NCI-H446 (cell line): ENCODE measurements around the gene TUBA1C.
A peak's percentile ranks its signal among the peaks of the same experiment; 100 is the strongest.
"Not testable (repeated sequence)": the region's sequence is repeated elsewhere in the genome, so short reads cannot be mapped to it uniquely, and the experiment has no call there.

Experiments used
- DNase-seq, 2 experiments: peaks; one replicate each; lab custom pipeline; 2025; lab: John Stamatoyannopoulos, UW

TUBA1C gene

DNA sequence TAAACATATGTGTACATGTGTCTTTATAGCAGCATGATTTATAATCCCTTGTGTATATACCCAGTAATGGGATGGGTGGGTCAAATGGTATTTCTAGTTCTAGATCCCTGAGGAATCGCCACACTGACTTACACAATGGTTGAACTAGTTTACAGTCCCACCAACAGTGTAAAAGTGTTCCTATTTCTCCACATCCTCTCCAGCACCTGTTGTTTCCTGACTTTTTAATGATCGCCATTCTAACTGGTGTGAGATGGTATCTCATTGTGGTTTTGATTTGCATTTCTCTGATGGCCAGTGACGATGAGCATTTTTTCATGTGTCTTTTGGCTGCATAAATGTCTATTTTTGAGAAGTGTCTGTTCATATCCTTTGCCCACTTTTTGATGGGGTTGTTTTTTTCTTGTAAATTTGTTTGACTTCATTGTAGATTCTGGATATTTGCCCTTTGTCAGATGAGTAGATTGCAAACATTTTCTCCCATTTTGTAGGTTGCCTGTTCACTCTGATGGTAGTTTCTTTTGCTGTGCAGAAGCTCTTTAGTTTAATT, 45.6 kb downstream of the TUBA1C start:
- DNase-seq: not testable (repeated sequence)

DNA sequence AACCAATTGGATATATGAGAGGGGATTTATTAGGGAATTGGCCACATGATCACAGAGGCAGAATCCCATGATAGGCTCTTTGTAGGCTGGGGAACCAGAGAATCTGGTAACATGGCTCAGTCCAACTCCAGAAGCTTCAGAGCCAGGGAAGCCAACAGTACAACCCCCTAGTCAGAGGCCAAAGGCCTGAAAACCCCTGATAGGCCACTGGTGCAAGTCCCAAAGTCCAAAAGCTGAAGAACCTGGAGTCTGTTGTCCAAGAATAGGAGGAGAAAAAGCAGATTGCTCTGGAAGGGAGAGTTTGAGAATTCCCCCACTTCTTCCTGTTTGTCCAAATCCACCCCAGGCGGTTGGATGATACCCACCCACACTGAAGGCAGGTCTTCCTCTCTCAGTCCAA, 49.9 kb downstream of the TUBA1C start:
- DNase-seq: no peak

DNA sequence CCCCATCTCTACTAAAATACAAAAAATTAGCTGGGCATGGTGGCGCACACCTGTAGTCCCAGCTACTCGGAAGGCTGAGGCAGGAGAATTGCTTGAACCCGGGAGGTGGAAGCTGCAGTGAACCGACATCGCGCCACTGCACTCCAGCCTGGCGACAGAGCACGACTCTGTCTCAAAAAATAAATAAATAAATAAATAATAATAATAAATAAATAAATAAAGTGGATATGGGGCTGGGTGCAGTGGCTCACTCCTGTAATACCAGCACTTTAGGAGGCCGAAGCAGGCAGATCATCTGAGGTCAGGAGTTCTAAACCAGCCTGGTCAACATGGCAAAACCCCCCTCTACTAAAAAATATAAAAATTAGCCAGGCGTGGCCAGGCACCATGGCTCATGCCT, 52.2 kb downstream of the TUBA1C start:
- not testable (repeated sequence) for DNase-seq

DNA sequence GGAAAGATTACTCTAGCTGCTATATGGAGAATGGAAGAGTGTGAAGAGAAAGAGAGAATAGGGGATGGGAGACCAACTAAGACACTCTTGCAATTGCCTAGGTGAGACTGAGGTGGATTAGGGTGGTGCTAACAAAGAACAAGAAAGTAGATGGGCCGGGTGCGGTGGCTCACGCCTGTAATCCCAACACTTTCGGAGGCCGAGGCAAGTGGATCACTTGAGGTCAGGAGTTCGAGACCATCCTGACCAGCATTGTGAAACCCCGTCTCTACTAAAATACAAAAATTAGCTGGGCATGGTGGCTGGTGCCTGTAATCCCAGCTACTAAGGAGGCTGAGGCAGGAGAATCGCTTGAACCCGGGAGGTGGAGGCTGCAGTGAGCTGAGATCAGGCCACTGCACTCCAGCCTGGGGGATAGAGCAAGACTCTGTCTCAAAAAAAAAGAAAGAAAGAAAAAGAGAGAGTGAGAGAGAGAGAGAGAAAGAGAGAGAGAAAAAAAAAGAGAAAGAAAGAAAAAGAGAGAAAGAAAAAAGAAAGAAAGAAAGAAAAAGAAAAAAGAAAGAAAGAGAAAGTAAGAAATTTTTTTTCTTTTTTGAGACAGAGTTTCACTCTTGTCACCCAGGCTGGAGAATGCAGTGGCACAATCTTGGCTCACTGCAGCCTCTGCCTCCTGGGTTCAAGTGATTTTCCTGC, 55.7 kb downstream of the TUBA1C start:
- DNase-seq: not testable (repeated sequence)

DNA sequence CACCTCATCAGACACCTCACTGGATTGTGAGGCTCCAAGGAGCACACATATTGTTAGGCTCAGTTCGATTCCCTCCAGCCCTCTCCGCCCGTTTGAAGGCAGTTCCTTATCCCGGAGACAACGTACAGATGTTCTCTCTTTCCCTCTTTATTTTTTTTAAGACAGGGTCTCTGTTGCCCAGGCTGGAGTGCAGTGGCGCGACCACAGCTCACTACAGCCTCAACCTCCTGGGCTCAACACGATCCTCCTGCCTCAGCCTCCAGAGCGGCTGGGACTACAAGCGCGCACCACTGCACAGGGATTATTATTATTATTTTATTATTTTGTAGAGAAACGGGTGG, 57.5 kb downstream of the TUBA1C start:
- DNase-seq: no peak

DNA sequence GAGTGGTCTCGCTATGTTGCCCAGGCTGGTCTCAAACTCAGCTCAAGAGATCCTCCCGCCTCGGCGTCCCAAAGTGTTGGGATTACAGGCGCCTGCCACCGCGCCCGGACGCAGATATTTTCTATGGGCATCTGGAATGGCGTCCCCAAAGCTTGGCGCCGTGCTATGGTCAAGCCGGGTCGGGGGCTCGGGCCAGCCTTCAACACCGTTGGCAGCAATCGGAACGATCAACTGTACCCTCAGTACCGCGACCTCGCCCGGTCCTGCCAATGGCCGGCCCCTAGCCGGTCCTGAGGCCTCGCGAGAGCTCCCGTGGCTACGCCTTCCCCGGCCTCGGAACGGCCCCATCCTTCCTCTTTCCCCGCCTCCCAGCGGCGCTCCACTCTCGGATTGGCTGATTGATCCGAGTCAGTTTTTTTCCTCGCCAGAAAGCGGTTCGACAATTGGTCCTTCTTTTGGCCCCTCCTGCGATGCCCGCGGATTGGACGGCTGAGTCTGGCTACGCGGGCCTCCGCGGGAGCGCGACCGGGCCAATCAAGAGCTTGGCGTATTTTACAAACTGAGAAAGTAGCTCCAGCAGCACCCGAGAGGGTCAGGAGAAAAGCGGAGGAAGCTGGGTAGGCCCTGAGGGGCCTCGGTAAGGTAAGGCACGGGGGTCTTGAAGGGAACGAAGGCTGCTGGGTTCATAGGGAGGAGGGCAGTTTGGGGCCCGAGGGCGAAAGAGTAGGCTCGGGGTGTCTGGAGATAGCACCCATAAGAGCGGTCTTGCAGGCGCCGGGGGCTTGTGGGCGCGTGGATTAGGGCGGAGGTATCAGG, 58.0 kb downstream of the TUBA1C start, which contains the start of gene TROAP:
TROAP (plus strand) TSS at position 548 of the 816 bp plus-strand sequence. CDS start 354 bp downstream, outside the sequence.
- peak; percentile 95 to 99 for DNase-seq

DNA sequence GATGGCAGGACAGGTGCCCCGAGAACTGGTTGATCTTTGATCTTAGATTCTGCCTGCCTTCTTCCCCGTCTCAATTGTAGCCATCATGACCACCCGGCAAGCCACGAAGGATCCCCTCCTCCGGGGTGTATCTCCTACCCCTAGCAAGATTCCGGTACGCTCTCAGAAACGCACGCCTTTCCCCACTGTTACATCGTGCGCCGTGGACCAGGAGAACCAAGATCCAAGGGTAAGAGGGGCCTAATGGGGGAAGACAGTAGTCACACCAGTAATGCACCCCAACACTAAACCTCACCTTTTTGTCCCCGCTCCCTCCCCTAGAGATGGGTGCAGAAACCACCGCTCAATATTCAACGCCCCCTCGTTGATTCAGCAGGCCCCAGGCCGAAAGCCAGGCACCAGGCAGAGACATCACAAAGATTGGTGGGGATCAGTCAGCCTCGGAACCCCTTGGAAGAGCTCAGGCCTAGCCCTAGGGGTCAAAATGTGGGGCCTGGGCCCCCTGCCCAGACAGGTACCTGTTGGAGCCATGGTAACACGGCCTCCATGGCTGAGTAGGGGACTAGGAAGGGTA, 58.7 kb downstream of the TUBA1C start:
- DNase-seq: no peak
